Neuronal stem cell (in vitro differentiated cells): ENCODE data around the gene OR51B2.

Source experiments
- DNase-seq: peaks from one replicate; pipeline ENCODE4 v3.0.0-alpha.2; 2013; ENCODE audit warnings: low spot score
- H2AFZ ChIP-seq: one replicate; pipeline ENCODE4 v1.6.1; 2013; ENCODE audit warnings: mild to moderate bottlenecking, low read length, inconsistent platforms
- H2AK5ac ChIP-seq: 2 replicates; pipeline ENCODE4 v1.6.1; 2013; ENCODE audit warnings: low read depth, mild to moderate bottlenecking, inconsistent platforms, low read length, moderate library complexity, mixed read lengths
- H2BK120ac ChIP-seq: 2 replicates; pipeline ENCODE4 v1.6.1; 2013; ENCODE audit warnings: low read depth, mild to moderate bottlenecking, inconsistent platforms, low read length, moderate library complexity, mixed read lengths
- H2BK12ac ChIP-seq: one replicate; pipeline ENCODE4 v1.6.1; 2013; ENCODE audit warnings: low read length, inconsistent platforms
- H2BK15ac ChIP-seq: 2 replicates; pipeline ENCODE4 v1.6.1; 2013; ENCODE audit warnings: mild to moderate bottlenecking, low read length, inconsistent platforms, mixed read lengths
- H2BK5ac ChIP-seq: one replicate; pipeline ENCODE4 v1.6.1; 2013; ENCODE audit warnings: inconsistent platforms, mild to moderate bottlenecking, low read length, moderate library complexity
- H3K14ac ChIP-seq: one replicate; pipeline ENCODE4 v1.6.1; 2013; ENCODE audit warnings: low read length, inconsistent platforms
- H3K18ac ChIP-seq: 2 replicates; pipeline ENCODE4 v1.6.1; 2013; ENCODE audit warnings: low read length, inconsistent platforms
- H3K23ac ChIP-seq: 2 replicates; pipeline ENCODE4 v1.6.1; 2013; ENCODE audit warnings: low read depth, mild to moderate bottlenecking, mixed read lengths, low read length, inconsistent platforms; ENCODE audit not compliant: poor library complexity
- H3K27ac ChIP-seq: replicated peaks from 3 replicates; pipeline ENCODE4 v1.5.1; 2013; ENCODE audit warnings: low read length, inconsistent platforms
- H3K27me3 ChIP-seq, 3 experiments: 2 replicates each; pipeline ENCODE4 v1.6.1; 2013; ENCODE audit warnings: low read length in 3 of 3, mild to moderate bottlenecking in 2 of 3, inconsistent platforms in 1 of 3, low read depth in 1 of 3, mixed read lengths in 1 of 3, moderate library complexity in 1 of 3; ENCODE audit not compliant: control insufficient read depth in 3 of 3, insufficient read depth in 3 of 3
- H3K36me3 ChIP-seq, 2 donors: replicated peaks in 1 of 2; 2 replicates each; pipeline ENCODE4 v1.6.1; 2013; ENCODE audit warnings: low read length in 2 of 2; ENCODE audit not compliant: control insufficient read depth in 2 of 2, insufficient read depth in 2 of 2
- H3K4ac ChIP-seq: 2 replicates; pipeline ENCODE4 v1.6.1; 2013; ENCODE audit warnings: inconsistent platforms, mild to moderate bottlenecking, low read length, moderate library complexity
- H3K4me1 ChIP-seq, 2 donors: 1 replicate in 1 of 2; 2 replicates in 1 of 2; pipeline ENCODE4 v1.6.1; 2013; ENCODE audit warnings: low read length in 2 of 2, low read depth in 1 of 2; ENCODE audit not compliant: control insufficient read depth in 2 of 2, insufficient read depth in 1 of 2
- H3K4me2 ChIP-seq: one replicate; pipeline ENCODE4 v1.6.1; 2013; ENCODE audit warnings: mild to moderate bottlenecking, low read length, inconsistent platforms; ENCODE audit not compliant: insufficient read depth, poor library complexity, severe bottlenecking
- H3K4me3 ChIP-seq, 2 donors: 2 replicates each; pipeline ENCODE4 v1.5.1; 2013; ENCODE audit warnings: low read length in 2 of 2, mild to moderate bottlenecking in 2 of 2, inconsistent platforms in 1 of 2, moderate library complexity in 1 of 2
- H3K79me1 ChIP-seq: one replicate; pipeline ENCODE4 v1.6.1; 2013; ENCODE audit warnings: low read depth, mild to moderate bottlenecking, inconsistent platforms, low read length, moderate library complexity
- H3K9ac ChIP-seq: one replicate; pipeline ENCODE4 v1.6.1; 2013; ENCODE audit warnings: mild to moderate bottlenecking, low read depth, low read length, inconsistent platforms; ENCODE audit not compliant: poor library complexity
- H3K9me3 ChIP-seq, 2 donors: replicated peaks in 1 of 2; 2 replicates each; pipeline versions ENCODE3 to v1.6.1; 2013; ENCODE audit warnings: low read length in 2 of 2, mild to moderate bottlenecking in 2 of 2, inconsistent platforms in 1 of 2, low read depth in 1 of 2, mixed read lengths in 1 of 2, moderate library complexity in 1 of 2; ENCODE audit not compliant: control insufficient read depth in 2 of 2, insufficient read depth in 1 of 2
- H4K8ac ChIP-seq: one replicate; pipeline ENCODE4 v1.6.1; 2013; ENCODE audit warnings: low read depth, mild to moderate bottlenecking, inconsistent platforms, low read length, moderate library complexity
- H4K91ac ChIP-seq: one replicate; pipeline ENCODE4 v1.6.1; 2013; ENCODE audit warnings: low read length, low read depth, mild to moderate bottlenecking, inconsistent platforms; ENCODE audit not compliant: poor library complexity
- WGBS, 2 donors: extraction: QIAGEN DNeasy Blood & Tissue Kit; methylation state at CpG; one replicate each; pipeline ENCODE4 v1.1.7; 2013; ENCODE audit warnings: missing lambda C conversion rate in 2 of 2, mixed read lengths in 1 of 2; ENCODE audit not compliant: insufficient read length in 2 of 2, insufficient replicate concordance in 1 of 2; ENCODE audit errors: extremely low coverage in 2 of 2; 5-methylcytosine and 5-hydroxymethylcytosine counted together

The OR51B2 gene

GRCh38 chr11:5280582-5281102, 43.5 kb downstream of the OR51B2 start:
- H3K18ac ChIP-seq, result no peak overlapping the region
- no peak overlapping the region for H2BK15ac ChIP-seq
- no peak overlapping the region for H2AK5ac ChIP-seq
- H2BK120ac ChIP-seq, result no peak overlapping the region
- no peak overlapping the region for H3K23ac ChIP-seq
- WGBS, 2 donors, result no CpG with 5 or more reads among the region's 3 CpGs
- H3K4me3 ChIP-seq, result no peak overlapping the region
- H3K4ac ChIP-seq, result no peak overlapping the region
- no peak overlapping the region for H4K91ac ChIP-seq
- no peaks in the 10 kb centered on the region for H3K27me3 ChIP-seq
- no peaks in the 10 kb centered on the region for H3K79me1 ChIP-seq
- no peak for DNase-seq
- no peaks in the 10 kb centered on the region for H3K4me1 ChIP-seq
- H3K9ac ChIP-seq, result no peak overlapping the region
- H2BK5ac ChIP-seq, result no peak overlapping the region
- H2AFZ ChIP-seq, result no peak overlapping the region
- H3K36me3 ChIP-seq, result no peaks in the 10 kb centered on the region
- H3K4me2 ChIP-seq, result no peak overlapping the region
- no peaks in the 10 kb centered on the region for H3K9me3 ChIP-seq
- no peak overlapping the region for H3K14ac ChIP-seq
- no peak overlapping the region for H2BK12ac ChIP-seq
- H4K8ac ChIP-seq, result no peak overlapping the region
- H3K27ac ChIP-seq, result no peak overlapping the region

- Histone ChIP-seq H2BK5ac (no peak overlapping the region), H3K23ac (no peak overlapping the region), H3K9ac (no peak overlapping the region), H3K36me3 (no peaks in the 10 kb centered on the region), H3K79me1 (no peaks in the 10 kb centered on the region), H3K4me2 (no peak overlapping the region), H2BK15ac (no peak overlapping the region), H3K9me3 (no peaks in the 10 kb centered on the region), H2AK5ac (no peak overlapping the region), H4K8ac (no peak overlapping the region), H2AFZ (no peak overlapping the region), H2BK12ac (no peak overlapping the region), H3K4me1 (no peaks in the 10 kb centered on the region), H2BK120ac (no peak overlapping the region), H4K91ac (no peak overlapping the region), H3K27me3 (no peaks in the 10 kb centered on the region), H3K4me3 (no peak overlapping the region), H3K4ac (no peak overlapping the region), H3K18ac (no peak overlapping the region), H3K27ac (no peak overlapping the region), H3K14ac (no peak overlapping the region)
- no CpG with 5 or more reads among the region's 4 CpGs for WGBS, 2 donors
- DNase-seq, result no peak
Observed at GRCh38 chr11:5279471-5280090, 44.5 kb downstream of the OR51B2 start.

DNA sequence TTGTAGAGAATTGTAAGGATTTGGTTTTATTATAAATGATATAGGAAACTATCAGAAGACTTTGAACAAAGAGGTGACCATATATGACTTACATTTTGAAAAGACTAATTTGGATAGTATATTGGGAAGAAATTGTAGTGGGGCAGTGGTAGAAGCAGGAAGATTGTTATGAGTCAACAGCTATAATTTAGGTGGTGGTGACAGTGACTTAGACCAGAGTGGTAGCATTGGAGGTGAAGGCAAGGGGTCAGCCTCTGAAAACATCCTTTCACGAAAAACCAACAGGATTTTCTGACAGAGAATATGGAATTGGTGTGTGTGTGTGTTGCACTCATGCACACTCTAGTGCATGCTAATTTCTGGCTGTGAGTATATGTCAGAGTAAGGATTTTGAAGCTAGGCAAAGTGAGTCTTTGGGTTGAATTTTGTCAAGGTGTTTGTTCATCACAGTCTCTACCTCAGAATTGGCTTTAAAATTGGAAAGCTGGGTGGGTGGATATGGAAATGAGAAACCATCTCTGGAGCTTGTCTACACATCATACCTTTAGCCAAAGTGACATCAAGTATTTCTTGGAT, 46.2 kb downstream of the OR51B2 start:
- no peak overlapping the region for H3K4me2 ChIP-seq
- no peak overlapping the region for H3K27ac ChIP-seq
- no peak overlapping the region for H3K14ac ChIP-seq
- H3K9ac ChIP-seq, result no peak overlapping the region
- no peak overlapping the region for H2BK120ac ChIP-seq
- H3K79me1 ChIP-seq, result no peaks in the 10 kb centered on the region
- H2BK15ac ChIP-seq, result no peak overlapping the region
- H2BK5ac ChIP-seq, result no peak overlapping the region
- no peaks in the 10 kb centered on the region for H3K36me3 ChIP-seq
- H4K8ac ChIP-seq, result no peak overlapping the region
- H3K4me3 ChIP-seq, result no peak overlapping the region
- H2BK12ac ChIP-seq, result no peak overlapping the region
- H2AK5ac ChIP-seq, result no peak overlapping the region
- no peak overlapping the region for H2AFZ ChIP-seq
- no peak overlapping the region for H3K18ac ChIP-seq
- H3K4ac ChIP-seq, result no peak overlapping the region
- no peak overlapping the region for H3K23ac ChIP-seq
- H4K91ac ChIP-seq, result no peak overlapping the region
- no CpG with 5 or more reads among the region's 1 CpG for WGBS, 2 donors
- H3K27me3 ChIP-seq, result no peaks in the 10 kb centered on the region
- no peak for DNase-seq
- H3K9me3 ChIP-seq, result no peaks in the 10 kb centered on the region
- H3K4me1 ChIP-seq, result peaks cover 0 to 2% of the 10 kb centered on the region in 2 donors

DNA sequence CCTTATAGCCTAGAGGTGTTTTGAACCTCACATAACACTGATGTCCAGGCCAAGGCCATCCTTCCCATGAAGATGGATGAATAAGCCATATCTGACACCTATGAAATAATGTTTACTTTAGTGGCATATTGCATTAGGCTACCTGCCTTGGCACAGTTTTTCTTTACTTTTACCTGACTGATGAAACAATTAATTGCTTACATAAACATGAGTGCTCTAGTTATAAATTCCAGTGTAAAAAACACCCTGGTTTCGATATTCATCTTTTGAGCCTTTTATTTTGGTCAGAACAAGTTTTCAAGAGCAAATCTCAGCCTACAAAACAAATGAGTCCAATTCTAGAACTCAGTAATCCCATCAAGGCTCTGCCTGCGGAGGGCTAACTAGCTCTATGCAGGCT, 47.4 kb downstream of the OR51B2 start:
- Histone ChIP-seq H2BK5ac (no peak overlapping the region), H2AFZ (no peak overlapping the region), H2AK5ac (no peak overlapping the region), H2BK12ac (no peak overlapping the region), H3K27ac (no peak overlapping the region), H3K9me3 (no peaks in the 10 kb centered on the region), H3K4me2 (no peak overlapping the region), H4K91ac (no peak overlapping the region), H2BK15ac (no peak overlapping the region), H3K9ac (no peak overlapping the region), H3K4me3 (no peak overlapping the region), H3K4me1 (peaks cover 0 to 2% of the 10 kb centered on the region in 2 donors), H3K18ac (no peak overlapping the region), H3K4ac (no peak overlapping the region), H3K14ac (no peak overlapping the region), H4K8ac (no peak overlapping the region), H2BK120ac (no peak overlapping the region), H3K36me3 (no peaks in the 10 kb centered on the region), H3K27me3 (no peaks in the 10 kb centered on the region), H3K23ac (no peak overlapping the region), H3K79me1 (no peaks in the 10 kb centered on the region)
- WGBS, 2 donors, result no CpG with 5 or more reads among the region's 2 CpGs
- no peak for DNase-seq
